ENCODE data around the gene PTTG1IP.

- TF ChIP-seq POLR2A (IDR thresholded peaks at IDR 0.05) (no peak), POLR2AphosphoS5 (IDR thresholded peaks at IDR 0.05) (no peak), CTCF (IDR thresholded peaks at IDR 0.05) (no peak), EP300 (IDR thresholded peaks at IDR 0.05; ENCODE audit: low read depth) (no peak)
Observed at GRCh38 chr21:44819283-44820243, 53.9 kb downstream of the PTTG1IP start.

All from transverse colon (tissue), 4 donors.